Right lobe of liver (tissue), 4 donors: ENCODE data around the gene VPS37D.

Source experiments
- POLR2A ChIP-seq: fragments of 450-650 bp; IDR thresholded peaks from one replicate; pipeline ENCODE4 v1.6.1; 2017; ENCODE audit warnings: antibody characterized with exemption, mild to moderate bottlenecking
- TF ChIP-seq, protein P1 (sequence below), 4 donors: fragments of 200-600 bp in 3 of 4; fragments of 450-650 bp in 1 of 4; IDR thresholded peaks; one replicate each; pipeline versions ENCODE4 v1.5.1 to v1.8.0; 2016 to 2022; ENCODE audit warnings: antibody characterized with exemption in 4 of 4, mild to moderate bottlenecking in 2 of 4
- donor health status: DM: no; HTN: no; CAD: no.
- donor health status: DM: no; HTN: no; CAD: no.
- donor health status: DM: no; HTN: yes; CAD: no.

DNA sequence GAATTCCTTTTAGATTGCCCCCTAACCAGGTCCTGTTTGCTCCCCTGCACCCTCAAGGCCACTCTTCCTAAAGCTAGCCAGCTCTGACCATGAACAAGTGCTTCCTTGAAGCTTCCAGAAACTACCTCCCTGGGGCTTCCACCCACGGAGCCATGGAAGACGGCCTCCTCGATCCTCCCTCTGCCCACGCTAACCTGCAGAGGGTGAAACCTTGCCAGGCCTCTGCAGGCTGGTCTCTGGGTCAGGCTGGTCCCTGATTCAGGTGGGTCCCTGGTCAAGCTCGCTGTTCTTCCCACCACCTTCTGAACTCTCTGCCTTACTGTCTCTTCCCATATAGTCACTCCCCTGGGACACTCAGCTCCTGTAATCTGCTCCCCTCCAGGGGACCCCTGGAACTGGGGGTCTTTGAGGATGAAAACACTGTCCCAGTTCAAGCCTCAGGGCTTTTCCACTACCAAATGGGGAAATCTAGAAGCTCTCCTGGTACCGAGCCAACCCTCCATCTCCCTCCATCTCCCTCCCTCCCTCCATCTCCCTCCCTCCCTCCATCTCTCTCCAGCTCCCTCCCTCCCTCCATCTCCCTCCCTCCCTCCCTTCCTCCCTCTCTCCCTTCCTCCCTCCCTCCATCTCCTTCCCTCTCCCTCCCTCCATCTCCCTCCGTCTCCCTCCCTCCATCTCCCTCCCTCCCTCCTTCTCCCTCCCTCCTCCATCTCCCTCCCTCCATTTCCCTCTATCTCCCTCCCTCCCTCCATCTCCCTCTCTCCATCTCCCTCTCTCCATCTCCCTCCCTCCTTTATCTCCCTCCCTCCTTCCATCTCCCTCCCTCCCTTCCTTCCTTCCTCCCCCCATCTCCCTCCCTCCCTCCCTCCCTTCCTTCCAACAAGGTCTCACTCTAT lies 46.2 kb upstream of the VPS37D start:
- TF ChIP-seq, protein P1, sequence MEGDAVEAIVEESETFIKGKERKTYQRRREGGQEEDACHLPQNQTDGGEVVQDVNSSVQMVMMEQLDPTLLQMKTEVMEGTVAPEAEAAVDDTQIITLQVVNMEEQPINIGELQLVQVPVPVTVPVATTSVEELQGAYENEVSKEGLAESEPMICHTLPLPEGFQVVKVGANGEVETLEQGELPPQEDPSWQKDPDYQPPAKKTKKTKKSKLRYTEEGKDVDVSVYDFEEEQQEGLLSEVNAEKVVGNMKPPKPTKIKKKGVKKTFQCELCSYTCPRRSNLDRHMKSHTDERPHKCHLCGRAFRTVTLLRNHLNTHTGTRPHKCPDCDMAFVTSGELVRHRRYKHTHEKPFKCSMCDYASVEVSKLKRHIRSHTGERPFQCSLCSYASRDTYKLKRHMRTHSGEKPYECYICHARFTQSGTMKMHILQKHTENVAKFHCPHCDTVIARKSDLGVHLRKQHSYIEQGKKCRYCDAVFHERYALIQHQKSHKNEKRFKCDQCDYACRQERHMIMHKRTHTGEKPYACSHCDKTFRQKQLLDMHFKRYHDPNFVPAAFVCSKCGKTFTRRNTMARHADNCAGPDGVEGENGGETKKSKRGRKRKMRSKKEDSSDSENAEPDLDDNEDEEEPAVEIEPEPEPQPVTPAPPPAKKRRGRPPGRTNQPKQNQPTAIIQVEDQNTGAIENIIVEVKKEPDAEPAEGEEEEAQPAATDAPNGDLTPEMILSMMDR (IDR thresholded peaks at IDR 0.05): no peak
- no peak for TF ChIP-seq POLR2A
